Gastrocnemius medialis (tissue), 4 donors: ENCODE measurements around the gene TNFSF10. TPM values are rescaled to one million over a fixed set of nuclear protein-coding genes. Genes with fewer than 3 reads are reported as not detected.

Source experiments
- ATAC-seq, 2 donors: fragments of 150-250 bp; one replicate each; pipeline ENCODE4 v1.9.1; 2016
- DNase-seq, 2 donors: peaks; one replicate each; pipeline ENCODE4 v3.0.0-alpha.2; 2019
- H3K27ac ChIP-seq, 4 donors: fragments of 200-600 bp; sonication (generic); 1 replicate in 1 of 4; 2 replicates in 3 of 4; pipeline ENCODE4 v1.5.1; 2016 to 2018; ENCODE audit warnings: mild to moderate bottlenecking in 2 of 4, moderate library complexity in 1 of 4
- H3K27me3 ChIP-seq, 3 donors: fragments of 200-600 bp; sonication (generic) in 2 of 3; 1 replicate in 1 of 3; 2 replicates in 2 of 3; pipeline versions ENCODE4 v1.5.1 to v1.6.0; 2016 to 2019; ENCODE audit warnings: mild to moderate bottlenecking in 1 of 3, moderate library complexity in 1 of 3
- H3K36me3 ChIP-seq, 2 donors: fragments of 200-600 bp; sonication (generic) in 1 of 2; one replicate each; pipeline ENCODE4 v1.5.1; 2017 to 2018
- H3K4me1 ChIP-seq, 2 donors: fragments of 200-600 bp; sonication (generic) in 1 of 2; one replicate each; pipeline ENCODE4 v1.5.1; 2016 to 2017; ENCODE audit warnings: mild to moderate bottlenecking in 2 of 2
- H3K4me3 ChIP-seq, 4 donors: fragments of 200-600 bp; sonication (generic) in 3 of 4; 1 replicate in 1 of 4; 2 replicates in 3 of 4; pipeline ENCODE4 v1.5.1; 2016 to 2019; ENCODE audit warnings: mild to moderate bottlenecking in 2 of 4
- H3K9me3 ChIP-seq, 3 donors: fragments of 200-600 bp; sonication (generic) in 2 of 3; 1 replicate in 1 of 3; 2 replicates in 2 of 3; pipeline ENCODE4 v1.5.1; 2016 to 2019
- CTCF ChIP-seq, 5 experiments: fragments of 450-650 bp in 3 of 5; fragments of 200-600 bp in 2 of 5; sonication (generic) in 2 of 5; IDR thresholded peaks in 4 of 5; conservative IDR thresholded peaks in 1 of 5; 1 replicate in 4 of 5; 2 replicates in 1 of 5; pipeline ENCODE4 v1.5.1; 2016 to 2019; ENCODE audit warnings: antibody characterized with exemption in 5 of 5, mild to moderate bottlenecking in 3 of 5, moderate library complexity in 3 of 5
- POLR2A ChIP-seq, 2 donors: fragments of 450-650 bp; IDR thresholded peaks; one replicate each; pipeline ENCODE4 v1.6.1; 2017; ENCODE audit warnings: antibody characterized with exemption in 2 of 2, mild to moderate bottlenecking in 2 of 2, moderate library complexity in 2 of 2
- in situ Hi-C, 4 donors: fragments of 200-750 bp; cut with MboI; loops; one replicate each; pipeline versions ENCODE4 v1.15.0 to v1.8.0; 2017; ENCODE audit warnings: low sequenced_read_pairs in 4 of 4
- intact Hi-C: fragments of 100-400 bp; cut with DNase I; formaldehyde crosslinking; loops from one replicate; pipeline ENCODE4 v1.15.1; 2023; ENCODE audit warnings: low total_unique reads
- total RNA-seq, 4 donors: library from RNA; depleted of rRNA; stranded (reverse); fragments of >200 nt; gene quantifications; one replicate each; pipeline versions ENCODE4 v1.1.0 to v1.2.3, GENCODE V29; 2016

Gene TNFSF10
- total RNA-seq, 4 donors from 2014 or later: 10.2 to 32.8 (median 24.3) TPM

- Histone ChIP-seq H3K27me3 (no peaks in the 10 kb centered on the region), H3K4me3 (no peak overlapping the region), H3K9me3 (no peaks in the 10 kb centered on the region), H3K4me1 (no peaks in the 10 kb centered on the region), H3K27ac (peak overlapping the region in 3 of 4 donors; percentile 1 to 62 (median 34)), H3K36me3 (no peaks in the 10 kb centered on the region)
- ATAC-seq (no peak), DNase-seq (no peak)
- intact Hi-C loops (no loop called here), in situ Hi-C loops (no loop called here)
- no peak for TF ChIP-seq CTCF (IDR thresholded peaks at IDR 0.05 in 4 of 5, conservative IDR thresholded peaks at IDR 0.05 in 1 of 5)
- no peak for TF ChIP-seq POLR2A (IDR thresholded peaks at IDR 0.05)
Measured at GRCh38 chr3:172546628-172547214, 23.5 kb upstream of the TNFSF10 start.

GRCh38 chr3:172546105-172546504 is 22.9 kb upstream of the TNFSF10 start:
- Histone ChIP-seq H3K27ac (peak overlapping the region in 1 of 4 donors; percentile 32), H3K36me3 (no peaks in the 10 kb centered on the region), H3K4me3 (no peak overlapping the region), H3K27me3 (no peaks in the 10 kb centered on the region), H3K4me1 (no peaks in the 10 kb centered on the region), H3K9me3 (no peaks in the 10 kb centered on the region)
- ATAC-seq: no peak
- in situ Hi-C loops: no loop called here
- intact Hi-C loops: no loop called here
- DNase-seq: no peak
- TF ChIP-seq POLR2A (IDR thresholded peaks at IDR 0.05) (no peak), CTCF (IDR thresholded peaks at IDR 0.05 in 4 of 5, conservative IDR thresholded peaks at IDR 0.05 in 1 of 5) (no peak)

- DNase-seq: no peak
- Histone ChIP-seq H3K27me3 (no peaks in the 10 kb centered on the region), H3K4me3 (no peak overlapping the region), H3K36me3 (no peaks in the 10 kb centered on the region), H3K27ac (no peak overlapping the region), H3K9me3 (no peaks in the 10 kb centered on the region), H3K4me1 (no peaks in the 10 kb centered on the region)
- intact Hi-C loops (no loop called here), in situ Hi-C loops (no loop called here)
- TF ChIP-seq CTCF (IDR thresholded peaks at IDR 0.05 in 4 of 5, conservative IDR thresholded peaks at IDR 0.05 in 1 of 5) (no peak), POLR2A (IDR thresholded peaks at IDR 0.05) (no peak)
- ATAC-seq: no peak
Measured at GRCh38 chr3:172544404-172544803, 21.2 kb upstream of the TNFSF10 start.

- DNase-seq: no peak
- intact Hi-C loops (no loop called here), in situ Hi-C loops (no loop called here)
- H3K4me1 ChIP-seq: peaks cover 0 to 3% of the 10 kb centered on the region in 2 donors
- H3K27me3 ChIP-seq: no peaks in the 10 kb centered on the region
- H3K27ac ChIP-seq: no peak overlapping the region
- H3K4me3 ChIP-seq: no peak overlapping the region
- no peaks in the 10 kb centered on the region for H3K9me3 ChIP-seq
- no peaks in the 10 kb centered on the region for H3K36me3 ChIP-seq
- ATAC-seq: no peak
- TF ChIP-seq POLR2A (IDR thresholded peaks at IDR 0.05) (no peak), CTCF (IDR thresholded peaks at IDR 0.05 in 4 of 5, conservative IDR thresholded peaks at IDR 0.05 in 1 of 5) (no peak)
Measured at GRCh38 chr3:172543884-172544283, 20.7 kb upstream of the TNFSF10 start.

GRCh38 chr3:172543419-172543818 is 20.2 kb upstream of the TNFSF10 start:
- in situ Hi-C loops (no loop called here), intact Hi-C loops (no loop called here)
- H3K9me3 ChIP-seq: no peaks in the 10 kb centered on the region
- ATAC-seq: no peak
- no peak overlapping the region for H3K4me3 ChIP-seq
- DNase-seq: no peak
- no peaks in the 10 kb centered on the region for H3K27me3 ChIP-seq
- peaks cover 0 to 7% of the 10 kb centered on the region in 2 donors for H3K4me1 ChIP-seq
- H3K27ac ChIP-seq: no peak overlapping the region
- TF ChIP-seq POLR2A (IDR thresholded peaks at IDR 0.05): no peak
- TF ChIP-seq CTCF (IDR thresholded peaks at IDR 0.05 in 4 of 5, conservative IDR thresholded peaks at IDR 0.05 in 1 of 5): no peak
- no peaks in the 10 kb centered on the region for H3K36me3 ChIP-seq
